Measurements from ENCODE around the gene NPR3. TPM values are rescaled to one million over a fixed set of nuclear protein-coding genes. Genes with fewer than 3 reads are reported as not detected.

Gene NPR3
- total RNA-seq, 1 donor from 2014 or later = 1.1 TPM

- no peak overlapping the region for H3K4me3 Mint-ChIP-seq (ENCODE audit: unreplicated experiment)
- H3K36me3 Mint-ChIP-seq (ENCODE audit: low read depth, unreplicated experiment) = no peaks in the 10 kb centered on the region
- peak; percentile 41 for FAIRE-seq
- H3K27me3 Mint-ChIP-seq (ENCODE audit: low read depth, unreplicated experiment) = peaks cover 5% of the 10 kb centered on the region
- H3K4me2 ChIP-seq (ENCODE audit: low read length) = peak overlapping the region; percentile 37
- H3K4me1 ChIP-seq (ENCODE audit: insufficient read depth, low read length) = peaks cover 28% of the 10 kb centered on the region
- peaks cover 18% of the 10 kb centered on the region for H3K4me1 Mint-ChIP-seq (ENCODE audit: low read depth, unreplicated experiment)
- no peaks in the 10 kb centered on the region for H3K9me3 ChIP-seq (ENCODE audit: insufficient read depth, low read depth, low read length)
- no peaks in the 10 kb centered on the region for H3K79me2 ChIP-seq (ENCODE audit: insufficient read depth, low read length)
- DNase-seq (ENCODE audit: low read depth) = peak; percentile 88
- no peaks in the 10 kb centered on the region for H3K9me3 Mint-ChIP-seq (ENCODE audit: unreplicated experiment)
- H3K27me3 ChIP-seq (ENCODE audit: insufficient read depth, low read length) = no peaks in the 10 kb centered on the region
- H3K36me3 ChIP-seq (ENCODE audit: insufficient read depth, low read length) = no peaks in the 10 kb centered on the region
- H3K4me3 ChIP-seq (ENCODE audit: insufficient read depth, low read depth, low read length) = no peak overlapping the region
- TF ChIP-seq EZH2 (IDR thresholded peaks at IDR 0.05; ENCODE audit: insufficient read depth, low read length) = no peak
- TF ChIP-seq, protein P1, sequence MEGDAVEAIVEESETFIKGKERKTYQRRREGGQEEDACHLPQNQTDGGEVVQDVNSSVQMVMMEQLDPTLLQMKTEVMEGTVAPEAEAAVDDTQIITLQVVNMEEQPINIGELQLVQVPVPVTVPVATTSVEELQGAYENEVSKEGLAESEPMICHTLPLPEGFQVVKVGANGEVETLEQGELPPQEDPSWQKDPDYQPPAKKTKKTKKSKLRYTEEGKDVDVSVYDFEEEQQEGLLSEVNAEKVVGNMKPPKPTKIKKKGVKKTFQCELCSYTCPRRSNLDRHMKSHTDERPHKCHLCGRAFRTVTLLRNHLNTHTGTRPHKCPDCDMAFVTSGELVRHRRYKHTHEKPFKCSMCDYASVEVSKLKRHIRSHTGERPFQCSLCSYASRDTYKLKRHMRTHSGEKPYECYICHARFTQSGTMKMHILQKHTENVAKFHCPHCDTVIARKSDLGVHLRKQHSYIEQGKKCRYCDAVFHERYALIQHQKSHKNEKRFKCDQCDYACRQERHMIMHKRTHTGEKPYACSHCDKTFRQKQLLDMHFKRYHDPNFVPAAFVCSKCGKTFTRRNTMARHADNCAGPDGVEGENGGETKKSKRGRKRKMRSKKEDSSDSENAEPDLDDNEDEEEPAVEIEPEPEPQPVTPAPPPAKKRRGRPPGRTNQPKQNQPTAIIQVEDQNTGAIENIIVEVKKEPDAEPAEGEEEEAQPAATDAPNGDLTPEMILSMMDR (IDR thresholded peaks at IDR 0.05; ENCODE audit: insufficient read depth, low read depth, low read length) = no peak
- H2AFZ ChIP-seq (ENCODE audit: low read depth, low read length) = no peak overlapping the region
- peak overlapping the region; percentile 3 for H3K9ac ChIP-seq (ENCODE audit: low read length)
- no peak overlapping the region for H3K27ac Mint-ChIP-seq (ENCODE audit: unreplicated experiment)
- H3K27ac ChIP-seq (ENCODE audit: low read depth, low read length) = peak overlapping the region; percentile 33
- H4K20me1 ChIP-seq (ENCODE audit: insufficient read depth, low read length) = no peaks in the 10 kb centered on the region
Observed at GRCh38 chr5:32790411-32790951, 79.4 kb downstream of the NPR3 start.

- peak overlapping the region; percentile 33 for H3K27ac ChIP-seq (ENCODE audit: low read depth, low read length)
- H3K9me3 ChIP-seq (ENCODE audit: insufficient read depth, low read depth, low read length) = no peaks in the 10 kb centered on the region
- no peak overlapping the region for H3K9ac ChIP-seq (ENCODE audit: low read length)
- H3K27me3 ChIP-seq (ENCODE audit: insufficient read depth, low read length) = no peaks in the 10 kb centered on the region
- no peaks in the 10 kb centered on the region for H3K9me3 Mint-ChIP-seq (ENCODE audit: unreplicated experiment)
- no peak overlapping the region for H3K4me3 ChIP-seq (ENCODE audit: insufficient read depth, low read depth, low read length)
- no peak overlapping the region for H3K4me3 Mint-ChIP-seq (ENCODE audit: unreplicated experiment)
- no peaks in the 10 kb centered on the region for H3K36me3 Mint-ChIP-seq (ENCODE audit: low read depth, unreplicated experiment)
- H3K27me3 Mint-ChIP-seq (ENCODE audit: low read depth, unreplicated experiment) = peaks cover 12% of the 10 kb centered on the region
- peak overlapping the region; percentile 27 for H3K4me2 ChIP-seq (ENCODE audit: low read length)
- peaks cover 18% of the 10 kb centered on the region for H3K4me1 Mint-ChIP-seq (ENCODE audit: low read depth, unreplicated experiment)
- no peaks in the 10 kb centered on the region for H3K36me3 ChIP-seq (ENCODE audit: insufficient read depth, low read length)
- peaks cover 21% of the 10 kb centered on the region for H3K4me1 ChIP-seq (ENCODE audit: insufficient read depth, low read length)
- H3K79me2 ChIP-seq (ENCODE audit: insufficient read depth, low read length) = no peaks in the 10 kb centered on the region
- H4K20me1 ChIP-seq (ENCODE audit: insufficient read depth, low read length) = no peaks in the 10 kb centered on the region
- H2AFZ ChIP-seq (ENCODE audit: low read depth, low read length) = no peak overlapping the region
- no peak for TF ChIP-seq EZH2 (IDR thresholded peaks at IDR 0.05; ENCODE audit: insufficient read depth, low read length)
- TF ChIP-seq, protein P1 (IDR thresholded peaks at IDR 0.05; ENCODE audit: insufficient read depth, low read depth, low read length) = no peak
- FAIRE-seq (no peak), DNase-seq (ENCODE audit: low read depth) (peak; percentile 48)
- H3K27ac Mint-ChIP-seq (ENCODE audit: unreplicated experiment) = no peak overlapping the region
Observed at GRCh38 chr5:32791536-32792243, 80.6 kb downstream of the NPR3 start.

DNA sequence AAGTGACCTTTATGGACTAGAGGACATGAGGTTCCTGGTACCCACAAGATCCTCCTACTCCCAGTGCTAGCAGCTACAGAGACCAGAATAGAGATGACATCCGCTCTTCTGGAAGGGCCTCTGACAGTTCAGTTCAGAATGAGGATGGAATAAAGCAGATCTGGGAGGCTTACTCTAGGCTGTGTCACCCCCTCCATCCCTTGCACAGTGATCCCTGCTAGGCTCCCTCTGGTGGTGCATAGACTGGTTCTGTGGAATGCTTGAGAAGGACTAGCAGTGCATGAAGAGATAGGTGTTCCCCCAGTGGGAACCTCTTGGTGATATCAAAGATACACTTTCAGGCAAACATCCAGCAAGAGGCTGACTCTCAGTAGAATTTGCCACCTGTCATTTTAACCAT is 83.0 kb downstream of the NPR3 start:
- Mint-ChIP-seq H3K4me1 (ENCODE audit: low read depth, unreplicated experiment) (peaks cover 18% of the 10 kb centered on the region), H3K4me3 (ENCODE audit: unreplicated experiment) (no peak overlapping the region), H3K9me3 (ENCODE audit: unreplicated experiment) (no peaks in the 10 kb centered on the region), H3K27me3 (ENCODE audit: low read depth, unreplicated experiment) (peaks cover 12% of the 10 kb centered on the region), H3K27ac (ENCODE audit: unreplicated experiment) (no peak overlapping the region), H3K36me3 (ENCODE audit: low read depth, unreplicated experiment) (no peaks in the 10 kb centered on the region)
- H3K4me1 ChIP-seq (ENCODE audit: insufficient read depth, low read length) = peaks cover 21% of the 10 kb centered on the region
- no peak overlapping the region for H2AFZ ChIP-seq (ENCODE audit: low read depth, low read length)
- H3K4me3 ChIP-seq (ENCODE audit: insufficient read depth, low read depth, low read length) = no peak overlapping the region
- no peaks in the 10 kb centered on the region for H3K9me3 ChIP-seq (ENCODE audit: insufficient read depth, low read depth, low read length)
- DNase-seq (ENCODE audit: low read depth) (no peak), FAIRE-seq (no peak)
- H3K79me2 ChIP-seq (ENCODE audit: insufficient read depth, low read length) = no peaks in the 10 kb centered on the region
- no peak overlapping the region for H3K27ac ChIP-seq (ENCODE audit: low read depth, low read length)
- H3K4me2 ChIP-seq (ENCODE audit: low read length) = no peak overlapping the region
- no peak overlapping the region for H3K9ac ChIP-seq (ENCODE audit: low read length)
- TF ChIP-seq, protein P1 (IDR thresholded peaks at IDR 0.05; ENCODE audit: insufficient read depth, low read depth, low read length) = no peak
- TF ChIP-seq EZH2 (IDR thresholded peaks at IDR 0.05; ENCODE audit: insufficient read depth, low read length) = no peak
- H4K20me1 ChIP-seq (ENCODE audit: insufficient read depth, low read length) = no peaks in the 10 kb centered on the region
- no peaks in the 10 kb centered on the region for H3K27me3 ChIP-seq (ENCODE audit: insufficient read depth, low read length)
- H3K36me3 ChIP-seq (ENCODE audit: insufficient read depth, low read length) = no peaks in the 10 kb centered on the region

All from astrocyte (in vitro differentiated cells and primary cell).